Stimulated activated naive B cell treated with anti-CD40 and anti-IgM and Interleukin-4, amounts not matched to agents 10 μg/mL and 1 μg/mL and 100 μg/mL, for 72 hours (primary cell): ENCODE data around the gene MLLT6.
"Not testable (repeated sequence)": the region's sequence is repeated elsewhere in the genome, so short reads cannot be mapped to it uniquely, and the experiment has no call there.

Experiments
- ATAC-seq, 2 donors: fragments of 150-1000 bp; cut with Tn5 transposase; replicated peaks; 2 replicates each; pipeline ENCODE4 v1.10.0; 2021; ENCODE audit warnings: moderate library complexity in 1 of 2
- DNase-seq: peaks from one replicate; pipeline ENCODE4 v3.0.0; 2021
- H3K27ac Mint-ChIP-seq: one replicate; pipeline ENCODE4 v1.8.0; 2022; ENCODE audit warnings: mild to moderate bottlenecking, mixed read lengths
- H3K27me3 Mint-ChIP-seq, 2 donors: one replicate each; pipeline ENCODE4 v1.8.0; 2022; ENCODE audit warnings: mixed read lengths in 2 of 2
- H3K36me3 Mint-ChIP-seq, 2 donors: one replicate each; pipeline ENCODE4 v1.8.0; 2022; ENCODE audit warnings: mixed read lengths in 2 of 2, mild to moderate bottlenecking in 1 of 2
- H3K4me1 Mint-ChIP-seq, 2 donors: one replicate each; pipeline ENCODE4 v1.8.0; 2022; ENCODE audit warnings: mixed read lengths in 2 of 2, mild to moderate bottlenecking in 1 of 2
- H3K4me3 Mint-ChIP-seq, 2 donors: one replicate each; pipeline ENCODE4 v1.8.0; 2022; ENCODE audit warnings: mild to moderate bottlenecking in 2 of 2, mixed read lengths in 2 of 2, moderate library complexity in 1 of 2
- H3K9me3 Mint-ChIP-seq, 2 donors: one replicate each; pipeline ENCODE4 v1.8.0; 2022; ENCODE audit warnings: mixed read lengths in 2 of 2, mild to moderate bottlenecking in 1 of 2

MLLT6 gene

DNA sequence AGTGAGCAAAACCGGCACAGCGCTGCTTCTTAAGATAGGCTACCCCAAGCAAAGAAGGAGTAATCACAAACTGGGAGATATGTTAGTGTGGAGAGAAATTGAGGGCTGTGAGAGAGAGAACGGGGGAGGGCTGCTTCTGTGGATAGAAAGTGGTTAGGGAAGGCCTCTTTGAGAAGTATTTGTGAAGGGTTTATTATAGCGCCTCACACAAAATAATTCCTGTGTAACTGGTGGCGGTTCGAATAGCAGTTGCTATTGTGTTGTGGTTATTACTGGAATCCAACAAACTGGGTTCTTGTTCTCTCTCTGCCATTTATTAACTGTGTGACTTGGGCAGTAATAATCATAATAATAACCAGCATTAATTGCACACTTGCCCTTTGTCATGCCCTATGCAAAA, 15.9 kb downstream of the MLLT6 start:
- H3K36me3 Mint-ChIP-seq = peaks cover 57 to 62% of the 10 kb centered on the region in 2 donors
- ATAC-seq (no peak), DNase-seq (no peak)
- H3K27ac Mint-ChIP-seq = peak overlapping the region; percentile 27
- no peaks in the 10 kb centered on the region for H3K9me3 Mint-ChIP-seq
- H3K27me3 Mint-ChIP-seq = no peaks in the 10 kb centered on the region
- H3K4me1 Mint-ChIP-seq = peaks cover 14 to 51% of the 10 kb centered on the region in 2 donors
- no peak overlapping the region for H3K4me3 Mint-ChIP-seq

- ATAC-seq = no peak
- H3K36me3 Mint-ChIP-seq = peaks cover 56% of the 10 kb centered on the region in 2 donors
These were observed 16.7 kb downstream of the MLLT6 start for GRCh38 chr17:38721802-38722201.

GRCh38 chr17:38724337-38724988, 19.4 kb downstream of the MLLT6 start:
- DNase-seq = no peak
- no peak overlapping the region for H3K27ac Mint-ChIP-seq
- peaks cover 43 to 47% of the 10 kb centered on the region in 2 donors for H3K36me3 Mint-ChIP-seq
- ATAC-seq = no peak
- no peak overlapping the region for H3K4me3 Mint-ChIP-seq
- H3K9me3 Mint-ChIP-seq = peaks cover 2 to 7% of the 10 kb centered on the region in 2 donors
- H3K4me1 Mint-ChIP-seq = peaks cover 33 to 72% of the 10 kb centered on the region in 2 donors
- no peaks in the 10 kb centered on the region for H3K27me3 Mint-ChIP-seq

More at GRCh38 chr17:38721802-38722201, 16.7 kb downstream of the MLLT6 start:
- H3K4me3 Mint-ChIP-seq = no peak overlapping the region
- H3K9me3 Mint-ChIP-seq = no peaks in the 10 kb centered on the region
- H3K27me3 Mint-ChIP-seq = no peaks in the 10 kb centered on the region
- no peak overlapping the region for H3K27ac Mint-ChIP-seq
- H3K4me1 Mint-ChIP-seq = peaks cover 16 to 57% of the 10 kb centered on the region in 2 donors
- DNase-seq = no peak

- no peak overlapping the region for H3K27ac Mint-ChIP-seq
- ATAC-seq = no peak
- peaks cover 32 to 71% of the 10 kb centered on the region in 2 donors for H3K4me1 Mint-ChIP-seq
These were observed 20.0 kb downstream of the MLLT6 start for GRCh38 chr17:38725066-38725465.

DNA sequence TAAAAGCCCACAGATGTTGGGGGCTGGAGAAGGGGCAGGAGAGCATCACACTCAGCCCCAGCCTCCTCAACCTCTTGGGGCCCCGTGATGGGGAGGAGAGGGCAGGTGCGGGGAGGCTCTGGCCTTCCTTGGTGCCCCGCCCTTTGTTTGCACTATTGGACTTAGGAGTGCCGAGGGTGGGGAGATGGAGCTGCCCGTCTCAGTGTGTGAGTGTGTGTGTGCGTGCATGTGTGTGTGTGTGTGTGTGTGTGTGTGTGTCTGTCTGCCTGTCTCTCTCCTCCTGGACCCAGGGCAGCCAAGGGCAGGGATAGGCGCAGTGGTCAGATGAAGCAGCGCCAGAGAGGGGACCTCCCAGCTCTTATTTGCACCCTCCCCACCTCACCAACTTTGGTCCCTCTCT, 21.1 kb downstream of the MLLT6 start:
- H3K4me1 Mint-ChIP-seq = peaks cover 36 to 68% of the 10 kb centered on the region in 2 donors
- not testable (repeated sequence) for H3K4me3 Mint-ChIP-seq, DNase-seq, H3K9me3 Mint-ChIP-seq, H3K27ac Mint-ChIP-seq, H3K27me3 Mint-ChIP-seq, ATAC-seq
- H3K36me3 Mint-ChIP-seq = peaks cover 38% of the 10 kb centered on the region in 2 donors

More at GRCh38 chr17:38725066-38725465, 20.0 kb downstream of the MLLT6 start:
- DNase-seq = no peak
- Mint-ChIP-seq H3K27me3 (no peaks in the 10 kb centered on the region), H3K36me3 (peaks cover 40 to 43% of the 10 kb centered on the region in 2 donors), H3K9me3 (peaks cover 2 to 7% of the 10 kb centered on the region in 2 donors), H3K4me3 (peak overlapping the region in 1 of 2 donors; percentile 19)

GRCh38 chr17:38727736-38728135, 22.7 kb downstream of the MLLT6 start:
- Mint-ChIP-seq H3K4me3 (peak overlapping the region; percentile 53 to 62), H3K27ac (peak overlapping the region; percentile 86), H3K36me3 (peaks cover 33% of the 10 kb centered on the region in 2 donors), H3K27me3 (no peaks in the 10 kb centered on the region), H3K9me3 (peaks cover 2 to 7% of the 10 kb centered on the region in 2 donors), H3K4me1 (peaks cover 41 to 75% of the 10 kb centered on the region in 2 donors)
- DNase-seq (no peak), ATAC-seq (no peak)

DNA sequence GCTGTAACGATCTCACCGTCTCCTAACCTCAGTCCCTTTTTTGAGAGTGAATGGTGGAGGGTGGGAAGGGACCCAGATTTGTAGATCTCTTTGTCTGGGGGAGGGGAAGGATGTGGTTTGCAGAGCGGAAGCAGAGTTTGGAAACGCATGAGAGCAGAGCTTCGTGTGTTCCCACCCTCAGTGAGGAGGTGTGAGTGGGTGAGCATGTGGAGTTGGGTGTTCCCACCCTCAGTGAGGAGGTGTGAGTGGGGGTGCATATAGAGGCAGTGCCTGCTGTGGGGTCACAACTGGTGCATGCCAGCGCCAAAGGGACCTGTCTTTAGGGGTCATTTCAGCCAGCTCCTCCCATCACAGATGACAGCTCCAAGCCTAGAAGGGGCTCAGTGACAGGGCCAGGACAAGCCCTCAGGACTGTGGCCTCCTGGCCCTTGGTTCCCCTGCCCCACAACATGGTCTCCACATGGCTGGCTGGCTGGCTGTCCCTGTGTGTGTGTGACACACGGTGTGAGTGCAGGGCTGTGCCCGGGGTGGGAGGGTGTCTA, 23.3 kb downstream of the MLLT6 start:
- Mint-ChIP-seq H3K4me1 (peaks cover 40 to 68% of the 10 kb centered on the region in 2 donors), H3K27ac (peak overlapping the region; percentile 86), H3K4me3 (peak overlapping the region; percentile 62 to 72), H3K9me3 (peaks cover 2 to 7% of the 10 kb centered on the region in 2 donors), H3K36me3 (peaks cover 27% of the 10 kb centered on the region in 2 donors), H3K27me3 (no peaks in the 10 kb centered on the region)
- DNase-seq (no peak), ATAC-seq (no peak)

GRCh38 chr17:38729368-38729885, 24.4 kb downstream of the MLLT6 start:
- Mint-ChIP-seq H3K4me3 (peak overlapping the region; percentile 72 to 73), H3K9me3 (peaks cover 2 to 7% of the 10 kb centered on the region in 2 donors), H3K4me1 (peaks cover 49 to 74% of the 10 kb centered on the region in 2 donors), H3K27ac (peak overlapping the region; percentile 86), H3K27me3 (no peaks in the 10 kb centered on the region), H3K36me3 (peaks cover 25 to 27% of the 10 kb centered on the region in 2 donors)
- no peak for ATAC-seq
- DNase-seq = no peak

GRCh38 chr17:38729886-38730525, 24.9 kb downstream of the MLLT6 start, which contains the start of gene CISD3:
TSS of gene CISD3 (plus strand) at chr17:38730341. CDS start at chr17:38730359, 18 bp downstream.
- Mint-ChIP-seq H3K27ac (peak within 1 kb of the TSS; percentile 95), H3K9me3 (peaks cover 2 to 7% of the 10 kb centered on the region in 2 donors), H3K4me1 (peaks cover 54 to 77% of the 10 kb centered on the region in 2 donors), H3K36me3 (peaks cover 21 to 25% of the 10 kb centered on the region in 2 donors), H3K4me3 (peak within 1 kb of the TSS; percentile 84 to 90), H3K27me3 (no peaks in the 10 kb centered on the region)
- ATAC-seq = peak; percentile 89 to 92
- peak; percentile 80 for DNase-seq

DNA sequence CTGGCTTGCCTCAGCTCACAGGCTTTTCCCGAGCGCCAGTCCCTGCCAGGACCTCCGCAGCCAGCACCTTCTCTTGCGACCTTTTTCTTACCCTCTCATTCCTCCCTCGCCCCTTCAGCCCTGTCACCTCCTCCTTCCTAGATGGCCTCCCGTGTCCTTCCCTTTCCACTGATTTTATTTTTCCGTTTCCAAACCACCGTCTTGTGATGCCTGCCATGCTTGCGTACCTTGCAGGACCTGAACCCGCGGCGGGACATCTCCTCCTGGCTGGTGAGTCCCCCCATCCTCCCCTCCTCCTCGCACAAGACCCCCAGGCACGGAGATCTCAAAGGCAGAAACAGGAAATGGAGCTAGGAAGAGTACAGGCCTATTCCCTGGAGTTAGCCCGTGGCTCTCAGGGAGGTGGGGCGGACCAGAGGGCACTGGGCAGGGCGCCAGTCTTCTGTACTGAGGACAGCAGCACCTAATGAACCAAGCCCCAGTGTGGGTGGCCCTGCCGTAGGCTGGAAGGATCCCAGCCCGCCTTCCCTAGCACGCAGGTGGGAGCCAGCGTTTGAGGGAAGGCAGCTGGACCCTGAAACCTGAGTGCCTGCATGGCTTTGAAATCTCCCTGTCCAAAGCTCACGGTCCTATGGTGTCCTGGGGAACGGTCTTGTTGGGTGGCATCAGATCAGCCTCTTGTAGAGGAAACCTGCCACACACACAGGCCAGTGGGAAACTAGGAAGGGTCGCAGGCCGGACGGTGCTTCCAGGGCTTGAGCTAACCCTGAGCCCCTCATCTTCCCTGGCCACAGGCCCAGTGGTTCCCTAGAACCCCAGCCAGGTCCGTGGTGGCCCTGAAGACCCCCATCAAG, 25.7 kb downstream of the MLLT6 start:
- peaks cover 15 to 19% of the 10 kb centered on the region in 2 donors for H3K36me3 Mint-ChIP-seq
- peak overlapping the region; percentile 84 to 90 for H3K4me3 Mint-ChIP-seq
- DNase-seq (no peak), ATAC-seq (peak in 1 of 2 donors; percentile 1)
- H3K27ac Mint-ChIP-seq = peak overlapping the region; percentile 95
- peaks cover 2 to 7% of the 10 kb centered on the region in 2 donors for H3K9me3 Mint-ChIP-seq
- H3K4me1 Mint-ChIP-seq = peaks cover 56 to 75% of the 10 kb centered on the region in 2 donors
- peaks cover 4 to 5% of the 10 kb centered on the region in 2 donors for H3K27me3 Mint-ChIP-seq

- Mint-ChIP-seq H3K27me3 (peaks cover 4 to 5% of the 10 kb centered on the region in 2 donors), H3K4me1 (peaks cover 52 to 65% of the 10 kb centered on the region in 2 donors), H3K36me3 (peaks cover 12 to 17% of the 10 kb centered on the region in 2 donors), H3K27ac (no peak overlapping the region), H3K9me3 (peaks cover 2 to 7% of the 10 kb centered on the region in 2 donors), H3K4me3 (no peak overlapping the region)
- DNase-seq (no peak), ATAC-seq (no peak)
These were observed 26.6 kb downstream of the MLLT6 start for GRCh38 chr17:38731526-38732294.

GRCh38 chr17:38732376-38733281, 27.6 kb downstream of the MLLT6 start:
- Mint-ChIP-seq H3K4me1 (peaks cover 48 to 58% of the 10 kb centered on the region in 2 donors), H3K27ac (no peak overlapping the region), H3K27me3 (peaks cover 4 to 5% of the 10 kb centered on the region in 2 donors), H3K36me3 (peaks cover 8 to 13% of the 10 kb centered on the region in 2 donors), H3K4me3 (no peak overlapping the region), H3K9me3 (peaks cover 2 to 7% of the 10 kb centered on the region in 2 donors)
- DNase-seq = no peak
- ATAC-seq = no peak
